GM23338 (cell line): ENCODE results near the gene ARHGEF16. TPM values are rescaled to one million over a fixed set of nuclear protein-coding genes. Genes with fewer than 3 reads are reported as not detected.

ENCODE experiments used
- ATAC-seq: fragments of 200-7000 bp; cut with Tn5 transposase; 3 replicates; pipeline ENCODE4 v1.9.1; 2020
- DNase-seq: peaks from one replicate; pipeline ENCODE4 v3.0.0-alpha.2; 2015; ENCODE audit warnings: low spot score
- H2AFZ ChIP-seq: fragments of 200-600 bp; sonication (generic); 2 replicates; pipeline ENCODE4 v1.8.0; 2016; ENCODE audit warnings: antibody characterized with exemption, mild to moderate bottlenecking, moderate library complexity
- H3F3A ChIP-seq: fragments of 200-600 bp; sonication (generic); replicated peaks from 2 replicates; pipeline ENCODE4 v1.8.0; 2017; ENCODE audit warnings: antibody characterized with exemption, mixed run types, low read depth
- H3K27ac ChIP-seq: fragments of 200-600 bp; sonication (generic); 2 replicates; pipeline ENCODE4 v1.6.1; 2016; ENCODE audit warnings: low read depth
- H3K27me3 ChIP-seq: fragments of 200-600 bp; sonication (generic); 2 replicates; pipeline ENCODE4 v1.8.0; 2016; ENCODE audit warnings: mild to moderate bottlenecking, mixed run types, moderate library complexity; ENCODE audit not compliant: insufficient read depth
- H3K36me3 ChIP-seq: fragments of 200-600 bp; sonication (generic); 2 replicates; pipeline ENCODE4 v1.8.0; 2016; ENCODE audit warnings: mild to moderate bottlenecking; ENCODE audit not compliant: insufficient read depth
- H3K4me1 ChIP-seq: fragments of 200-600 bp; sonication (generic); 2 replicates; pipeline ENCODE4 v1.8.0; 2016; ENCODE audit warnings: mild to moderate bottlenecking, moderate library complexity; ENCODE audit not compliant: insufficient read depth
- H3K4me2 ChIP-seq: fragments of 200-600 bp; sonication (generic); 2 replicates; pipeline ENCODE4 v1.7.1; 2017; ENCODE audit warnings: mixed run types
- H3K4me3 ChIP-seq: fragments of 200-600 bp; sonication (generic); 2 replicates; pipeline ENCODE4 v1.6.1; 2016; ENCODE audit warnings: mixed run types
- H3K79me2 ChIP-seq: fragments of 200-600 bp; sonication (generic); replicated peaks from 2 replicates; pipeline ENCODE4 v1.8.0; 2017; ENCODE audit warnings: mild to moderate bottlenecking; ENCODE audit not compliant: insufficient read depth
- H3K9me2 ChIP-seq: fragments of 200-600 bp; sonication (generic); 2 replicates; pipeline ENCODE4 v1.8.0; 2017; ENCODE audit not compliant: insufficient read depth
- H4K20me1 ChIP-seq: fragments of 200-600 bp; sonication (generic); replicated peaks from 2 replicates; pipeline ENCODE4 v1.8.0; 2017; ENCODE audit warnings: mild to moderate bottlenecking; ENCODE audit not compliant: insufficient read depth
- H3K27ac Mint-ChIP-seq: 2 replicates; pipeline ENCODE4 v1.8.0; 2020; ENCODE audit warnings: inconsistent platforms, mild to moderate bottlenecking, moderate library complexity, mixed read lengths
- H3K27me3 Mint-ChIP-seq: 3 replicates; pipeline ENCODE4 v1.8.0; 2022; ENCODE audit warnings: low read depth, mild to moderate bottlenecking, moderate library complexity, mixed read lengths, inconsistent platforms; ENCODE audit not compliant: insufficient read depth, poor library complexity
- H3K36me3 Mint-ChIP-seq: 3 replicates; pipeline ENCODE4 v1.8.0; 2021; ENCODE audit warnings: low read depth, mild to moderate bottlenecking, inconsistent platforms, moderate library complexity, mixed read lengths
- H3K4me1 Mint-ChIP-seq: 3 replicates; pipeline ENCODE4 v1.8.0; 2020; ENCODE audit warnings: mild to moderate bottlenecking, inconsistent platforms, mixed read lengths
- H3K4me3 Mint-ChIP-seq: 3 replicates; pipeline ENCODE4 v1.8.0; 2021; ENCODE audit warnings: moderate library complexity, mild to moderate bottlenecking, inconsistent platforms, mixed read lengths
- H3K9me3 Mint-ChIP-seq: 3 replicates; pipeline ENCODE4 v1.8.0; 2020; ENCODE audit warnings: moderate library complexity, mild to moderate bottlenecking, inconsistent platforms, mixed read lengths
- EZH2phosphoT487 ChIP-seq: fragments of 200-600 bp; sonication (generic); IDR thresholded peaks from one replicate; pipeline ENCODE4 v1.8.1; 2018; ENCODE audit warnings: antibody characterized with exemption; ENCODE audit not compliant: unreplicated experiment
- JUNB ChIP-seq: IDR thresholded peaks from one replicate; pipeline ENCODE4 v1.6.1; 2016; ENCODE audit warnings: antibody characterized with exemption; ENCODE audit not compliant: unreplicated experiment
- ZNF114 ChIP-seq: fragments of 250-450 bp; sonication (Bioruptor Pico); IDR thresholded peaks from 2 replicates; pipeline ENCODE4 v1.5.0; 2020; ENCODE audit warnings: mild to moderate bottlenecking, moderate library complexity
- polyA plus RNA-seq: library from polyadenylated mRNA; unstranded; fragments of >200 nt; fragmentation: Nextera tagmentation; extraction: Ambion mirVana; gene quantifications from 2 replicates; pipeline ENCODE4 v1.2.1, GENCODE V29; 2016
- total RNA-seq: library from RNA; depleted of rRNA; stranded (reverse); fragments of >200 nt; shearing (Covaris generic); gene quantifications from 2 replicates; pipeline ENCODE4 v1.2.3, GENCODE V29; 2014
- TF ChIP-seq, protein P1 (sequence below): IDR thresholded peaks from one replicate; pipeline ENCODE4 v1.6.1; 2018; ENCODE audit warnings: antibody characterized with exemption; ENCODE audit not compliant: unreplicated experiment
- TF ChIP-seq, protein P2 (sequence below), 2 experiments: fragments of 200-600 bp in 1 of 2; sonication (generic) in 1 of 2; conservative IDR thresholded peaks; 2 replicates each; pipeline versions ENCODE4 v1.5.1 to v1.6.1; 2016 to 2017; ENCODE audit warnings: antibody characterized with exemption in 2 of 2, low read depth in 2 of 2, mild to moderate bottlenecking in 2 of 2, moderate library complexity in 1 of 2
- TF ChIP-seq, protein P3 (sequence below): fragments of 250-450 bp; sonication (Bioruptor Pico); IDR thresholded peaks from 2 replicates; pipeline ENCODE4 v1.5.0; 2020; ENCODE audit warnings: mild to moderate bottlenecking, moderate library complexity

The ARHGEF16 gene
- total and polyA plus RNA-seq, 2 experiments from 2014 or later, result 12.2 to 29.3 TPM

- Histone ChIP-seq H3K27ac (no peak overlapping the region), H3K79me2 (no peaks in the 10 kb centered on the region), H3K9me2 (no peaks in the 10 kb centered on the region), H3K4me2 (no peak overlapping the region), H4K20me1 (no peaks in the 10 kb centered on the region), H3F3A (no peaks in the 10 kb centered on the region), H3K27me3 (no peaks in the 10 kb centered on the region), H3K4me3 (no peak overlapping the region), H3K36me3 (no peaks in the 10 kb centered on the region), H2AFZ (no peak overlapping the region), H3K4me1 (no peaks in the 10 kb centered on the region)
- Mint-ChIP-seq H3K36me3 (peaks cover 2% of the 10 kb centered on the region; the same call in 1 of the 3 replicates), H3K27me3 (no peaks in the 10 kb centered on the region), H3K27ac (no peak overlapping the region), H3K4me1 (no peaks in the 10 kb centered on the region), H3K9me3 (no peaks in the 10 kb centered on the region), H3K4me3 (no peak overlapping the region)
- TF ChIP-seq, protein P1, sequence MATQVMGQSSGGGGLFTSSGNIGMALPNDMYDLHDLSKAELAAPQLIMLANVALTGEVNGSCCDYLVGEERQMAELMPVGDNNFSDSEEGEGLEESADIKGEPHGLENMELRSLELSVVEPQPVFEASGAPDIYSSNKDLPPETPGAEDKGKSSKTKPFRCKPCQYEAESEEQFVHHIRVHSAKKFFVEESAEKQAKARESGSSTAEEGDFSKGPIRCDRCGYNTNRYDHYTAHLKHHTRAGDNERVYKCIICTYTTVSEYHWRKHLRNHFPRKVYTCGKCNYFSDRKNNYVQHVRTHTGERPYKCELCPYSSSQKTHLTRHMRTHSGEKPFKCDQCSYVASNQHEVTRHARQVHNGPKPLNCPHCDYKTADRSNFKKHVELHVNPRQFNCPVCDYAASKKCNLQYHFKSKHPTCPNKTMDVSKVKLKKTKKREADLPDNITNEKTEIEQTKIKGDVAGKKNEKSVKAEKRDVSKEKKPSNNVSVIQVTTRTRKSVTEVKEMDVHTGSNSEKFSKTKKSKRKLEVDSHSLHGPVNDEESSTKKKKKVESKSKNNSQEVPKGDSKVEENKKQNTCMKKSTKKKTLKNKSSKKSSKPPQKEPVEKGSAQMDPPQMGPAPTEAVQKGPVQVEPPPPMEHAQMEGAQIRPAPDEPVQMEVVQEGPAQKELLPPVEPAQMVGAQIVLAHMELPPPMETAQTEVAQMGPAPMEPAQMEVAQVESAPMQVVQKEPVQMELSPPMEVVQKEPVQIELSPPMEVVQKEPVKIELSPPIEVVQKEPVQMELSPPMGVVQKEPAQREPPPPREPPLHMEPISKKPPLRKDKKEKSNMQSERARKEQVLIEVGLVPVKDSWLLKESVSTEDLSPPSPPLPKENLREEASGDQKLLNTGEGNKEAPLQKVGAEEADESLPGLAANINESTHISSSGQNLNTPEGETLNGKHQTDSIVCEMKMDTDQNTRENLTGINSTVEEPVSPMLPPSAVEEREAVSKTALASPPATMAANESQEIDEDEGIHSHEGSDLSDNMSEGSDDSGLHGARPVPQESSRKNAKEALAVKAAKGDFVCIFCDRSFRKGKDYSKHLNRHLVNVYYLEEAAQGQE, result no peak
- TF ChIP-seq, protein P2, sequence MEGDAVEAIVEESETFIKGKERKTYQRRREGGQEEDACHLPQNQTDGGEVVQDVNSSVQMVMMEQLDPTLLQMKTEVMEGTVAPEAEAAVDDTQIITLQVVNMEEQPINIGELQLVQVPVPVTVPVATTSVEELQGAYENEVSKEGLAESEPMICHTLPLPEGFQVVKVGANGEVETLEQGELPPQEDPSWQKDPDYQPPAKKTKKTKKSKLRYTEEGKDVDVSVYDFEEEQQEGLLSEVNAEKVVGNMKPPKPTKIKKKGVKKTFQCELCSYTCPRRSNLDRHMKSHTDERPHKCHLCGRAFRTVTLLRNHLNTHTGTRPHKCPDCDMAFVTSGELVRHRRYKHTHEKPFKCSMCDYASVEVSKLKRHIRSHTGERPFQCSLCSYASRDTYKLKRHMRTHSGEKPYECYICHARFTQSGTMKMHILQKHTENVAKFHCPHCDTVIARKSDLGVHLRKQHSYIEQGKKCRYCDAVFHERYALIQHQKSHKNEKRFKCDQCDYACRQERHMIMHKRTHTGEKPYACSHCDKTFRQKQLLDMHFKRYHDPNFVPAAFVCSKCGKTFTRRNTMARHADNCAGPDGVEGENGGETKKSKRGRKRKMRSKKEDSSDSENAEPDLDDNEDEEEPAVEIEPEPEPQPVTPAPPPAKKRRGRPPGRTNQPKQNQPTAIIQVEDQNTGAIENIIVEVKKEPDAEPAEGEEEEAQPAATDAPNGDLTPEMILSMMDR (conservative IDR thresholded peaks at IDR 0.05; ENCODE audit: low read depth in 2 of 2), result no peak
- TF ChIP-seq ZNF114 (no peak), EZH2phosphoT487 (no peak), JUNB (no peak)
- TF ChIP-seq, protein P3, sequence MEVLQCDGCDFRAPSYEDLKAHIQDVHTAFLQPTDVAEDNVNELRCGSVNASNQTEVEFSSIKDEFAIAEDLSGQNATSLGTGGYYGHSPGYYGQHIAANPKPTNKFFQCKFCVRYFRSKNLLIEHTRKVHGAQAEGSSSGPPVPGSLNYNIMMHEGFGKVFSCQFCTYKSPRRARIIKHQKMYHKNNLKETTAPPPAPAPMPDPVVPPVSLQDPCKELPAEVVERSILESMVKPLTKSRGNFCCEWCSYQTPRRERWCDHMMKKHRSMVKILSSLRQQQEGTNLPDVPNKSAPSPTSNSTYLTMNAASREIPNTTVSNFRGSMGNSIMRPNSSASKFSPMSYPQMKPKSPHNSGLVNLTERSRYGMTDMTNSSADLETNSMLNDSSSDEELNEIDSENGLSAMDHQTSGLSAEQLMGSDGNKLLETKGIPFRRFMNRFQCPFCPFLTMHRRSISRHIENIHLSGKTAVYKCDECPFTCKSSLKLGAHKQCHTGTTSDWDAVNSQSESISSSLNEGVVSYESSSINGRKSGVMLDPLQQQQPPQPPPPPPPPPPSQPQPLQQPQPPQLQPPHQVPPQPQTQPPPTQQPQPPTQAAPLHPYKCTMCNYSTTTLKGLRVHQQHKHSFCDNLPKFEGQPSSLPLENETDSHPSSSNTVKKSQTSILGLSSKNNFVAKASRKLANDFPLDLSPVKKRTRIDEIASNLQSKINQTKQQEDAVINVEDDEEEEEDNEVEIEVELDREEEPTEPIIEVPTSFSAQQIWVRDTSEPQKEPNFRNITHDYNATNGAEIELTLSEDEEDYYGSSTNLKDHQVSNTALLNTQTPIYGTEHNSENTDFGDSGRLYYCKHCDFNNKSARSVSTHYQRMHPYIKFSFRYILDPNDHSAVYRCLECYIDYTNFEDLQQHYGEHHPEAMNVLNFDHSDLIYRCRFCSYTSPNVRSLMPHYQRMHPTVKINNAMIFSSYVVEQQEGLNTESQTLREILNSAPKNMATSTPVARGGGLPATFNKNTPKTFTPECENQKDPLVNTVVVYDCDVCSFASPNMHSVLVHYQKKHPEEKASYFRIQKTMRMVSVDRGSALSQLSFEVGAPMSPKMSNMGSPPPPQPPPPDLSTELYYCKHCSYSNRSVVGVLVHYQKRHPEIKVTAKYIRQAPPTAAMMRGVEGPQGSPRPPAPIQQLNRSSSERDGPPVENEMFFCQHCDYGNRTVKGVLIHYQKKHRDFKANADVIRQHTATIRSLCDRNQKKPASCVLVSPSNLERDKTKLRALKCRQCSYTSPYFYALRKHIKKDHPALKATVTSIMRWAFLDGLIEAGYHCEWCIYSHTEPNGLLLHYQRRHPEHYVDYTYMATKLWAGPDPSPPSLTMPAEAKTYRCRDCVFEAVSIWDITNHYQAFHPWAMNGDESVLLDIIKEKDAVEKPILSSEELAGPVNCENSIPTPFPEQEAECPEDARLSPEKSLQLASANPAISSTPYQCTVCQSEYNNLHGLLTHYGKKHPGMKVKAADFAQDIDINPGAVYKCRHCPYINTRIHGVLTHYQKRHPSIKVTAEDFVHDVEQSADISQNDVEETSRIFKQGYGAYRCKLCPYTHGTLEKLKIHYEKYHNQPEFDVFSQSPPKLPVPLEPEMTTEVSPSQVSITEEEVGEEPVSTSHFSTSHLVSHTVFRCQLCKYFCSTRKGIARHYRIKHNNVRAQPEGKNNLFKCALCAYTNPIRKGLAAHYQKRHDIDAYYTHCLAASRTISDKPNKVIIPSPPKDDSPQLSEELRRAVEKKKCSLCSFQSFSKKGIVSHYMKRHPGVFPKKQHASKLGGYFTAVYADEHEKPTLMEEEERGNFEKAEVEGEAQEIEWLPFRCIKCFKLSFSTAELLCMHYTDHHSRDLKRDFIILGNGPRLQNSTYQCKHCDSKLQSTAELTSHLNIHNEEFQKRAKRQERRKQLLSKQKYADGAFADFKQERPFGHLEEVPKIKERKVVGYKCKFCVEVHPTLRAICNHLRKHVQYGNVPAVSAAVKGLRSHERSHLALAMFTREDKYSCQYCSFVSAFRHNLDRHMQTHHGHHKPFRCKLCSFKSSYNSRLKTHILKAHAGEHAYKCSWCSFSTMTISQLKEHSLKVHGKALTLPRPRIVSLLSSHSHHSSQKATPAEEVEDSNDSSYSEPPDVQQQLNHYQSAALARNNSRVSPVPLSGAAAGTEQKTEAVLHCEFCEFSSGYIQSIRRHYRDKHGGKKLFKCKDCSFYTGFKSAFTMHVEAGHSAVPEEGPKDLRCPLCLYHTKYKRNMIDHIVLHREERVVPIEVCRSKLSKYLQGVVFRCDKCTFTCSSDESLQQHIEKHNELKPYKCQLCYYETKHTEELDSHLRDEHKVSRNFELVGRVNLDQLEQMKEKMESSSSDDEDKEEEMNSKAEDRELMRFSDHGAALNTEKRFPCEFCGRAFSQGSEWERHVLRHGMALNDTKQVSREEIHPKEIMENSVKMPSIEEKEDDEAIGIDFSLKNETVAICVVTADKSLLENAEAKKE (CRISPR knock-in tag), result no peak
- ATAC-seq, result no peak
- DNase-seq, result no peak
Observed at GRCh38 chr1:3515774-3516480, 61.5 kb downstream of the ARHGEF16 start.
